A673 (cell line): ENCODE measurements around the gene NFIB. TPM values are rescaled to one million over a fixed set of nuclear protein-coding genes. Genes with fewer than 3 reads are reported as not detected.

Experiments used
- BruUV-seq: library from RNA; stranded (reverse); fragments of 400-500 nt; replicated peaks from 2 replicates; lab custom pipeline; 2021; lab: Mats Ljungman, UMichigan
- CTCF ChIA-PET: fragments of 300-600 bp; sonication (Branson Sonifier 250); formaldehyde crosslinking; loops from one replicate; lab custom pipeline; 2022; ENCODE audit warnings: antibody characterized with exemption; lab: Charles Lee
- POLR2A ChIA-PET: fragments of 300-600 bp; sonication (Branson Sonifier 250); formaldehyde crosslinking; loops from one replicate; lab custom pipeline; 2022; ENCODE audit warnings: antibody characterized with exemption; ENCODE audit not compliant: low non-redundant PET; lab: Charles Lee
- DNase-seq: peaks from one replicate; pipeline ENCODE4 v3.0.0-alpha.2; 2015; ENCODE audit warnings: low spot score
- H3K27ac ChIP-seq: fragments of 200-600 bp; sonication (generic); 2 replicates; pipeline ENCODE4 v1.5.1; 2016; ENCODE audit warnings: mixed run types, low read depth, mild to moderate bottlenecking, mixed read lengths, antibody characterized with exemption, low read length; ENCODE audit not compliant: poor library complexity, severe bottlenecking
- H3K27me3 ChIP-seq: fragments of 200-600 bp; sonication (generic); replicated peaks from 2 replicates; pipeline ENCODE4 v1.6.1; 2017; ENCODE audit warnings: mixed run types, low read depth, mild to moderate bottlenecking, mixed read lengths, antibody characterized with exemption, low read length; ENCODE audit not compliant: insufficient read depth, poor library complexity
- H3K36me3 ChIP-seq: fragments of 200-600 bp; sonication (generic); 2 replicates; pipeline ENCODE4 v1.6.1; 2016; ENCODE audit warnings: mixed run types, mild to moderate bottlenecking, mixed read lengths, antibody characterized with exemption, low read length; ENCODE audit not compliant: insufficient read depth, poor library complexity, severe bottlenecking
- H3K4me1 ChIP-seq: fragments of 200-600 bp; sonication (generic); 2 replicates; pipeline ENCODE4 v1.6.1; 2017; ENCODE audit warnings: mixed run types, mild to moderate bottlenecking, mixed read lengths, antibody characterized with exemption, low read length; ENCODE audit not compliant: insufficient read depth, poor library complexity, severe bottlenecking
- H3K4me3 ChIP-seq: fragments of 200-600 bp; sonication (generic); 2 replicates; pipeline ENCODE4 v1.5.1; 2016; ENCODE audit warnings: low read depth, mixed run types, mild to moderate bottlenecking, mixed read lengths, low read length; ENCODE audit not compliant: poor library complexity, severe bottlenecking
- H3K9me3 ChIP-seq: fragments of 200-600 bp; sonication (generic); 2 replicates; pipeline ENCODE4 v1.6.1; 2016; ENCODE audit warnings: mixed run types, low read depth, mild to moderate bottlenecking, mixed read lengths, antibody characterized with exemption, low read length; ENCODE audit not compliant: poor library complexity, severe bottlenecking
- EZH2 ChIP-seq: fragments of 200-600 bp; sonication (generic); IDR thresholded peaks from 2 replicates; pipeline ENCODE4 v1.6.1; 2017; ENCODE audit warnings: borderline replicate concordance, low read depth, mild to moderate bottlenecking, mixed read lengths, antibody characterized with exemption, low read length; ENCODE audit not compliant: poor library complexity, severe bottlenecking
- intact Hi-C: fragments of 100-400 bp; cut with micrococcal nuclease; formaldehyde crosslinking; loops from one replicate; pipeline ENCODE4 v1.10.0; 2022; ENCODE audit not compliant: unreplicated experiment
- total RNA-seq: library from RNA; stranded (reverse); gene quantifications from 2 replicates; pipeline ENCODE4 v1.2.3, GENCODE V29; 2021
- TF ChIP-seq, protein P1 (sequence below): fragments of 300-800, 200-600 bp; sonication (generic); conservative IDR thresholded peaks from 2 replicates; pipeline ENCODE4 v1.5.1; 2017; ENCODE audit warnings: low read depth, mild to moderate bottlenecking, antibody characterized with exemption, low read length, moderate library complexity, mixed read lengths

The NFIB gene
- total RNA-seq, 1 experiment from 2014 or later = 41.2 TPM

DNA sequence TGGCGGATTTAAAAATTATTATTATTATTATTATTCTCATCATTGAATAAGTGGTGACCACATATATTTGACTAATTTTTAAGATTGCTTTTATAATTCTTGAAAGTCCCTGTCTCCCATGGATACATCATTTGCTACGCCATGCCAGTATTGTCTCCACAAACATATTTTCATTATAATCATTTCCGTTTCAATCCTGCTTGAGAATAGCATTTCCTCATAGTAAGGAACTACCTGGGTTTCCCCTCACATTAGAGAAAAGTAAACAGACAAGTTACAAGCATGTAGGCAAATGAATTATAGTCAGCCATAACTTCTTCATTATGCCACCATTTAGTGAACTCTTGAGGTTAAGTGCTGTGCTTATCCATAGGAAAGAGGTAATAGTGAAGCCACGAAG lies 276.6 kb downstream of the NFIB start:
- intact Hi-C loops = no loop called here
- Histone ChIP-seq H3K36me3 (no peaks in the 10 kb centered on the region), H3K27ac (no peak overlapping the region), H3K27me3 (no peaks in the 10 kb centered on the region), H3K4me3 (no peak overlapping the region), H3K9me3 (no peaks in the 10 kb centered on the region), H3K4me1 (no peaks in the 10 kb centered on the region)
- no TSS peak for BruUV-seq
- POLR2A ChIA-PET = no interaction called here
- DNase-seq = no peak
- no peak for TF ChIP-seq EZH2
- TF ChIP-seq, protein P1, sequence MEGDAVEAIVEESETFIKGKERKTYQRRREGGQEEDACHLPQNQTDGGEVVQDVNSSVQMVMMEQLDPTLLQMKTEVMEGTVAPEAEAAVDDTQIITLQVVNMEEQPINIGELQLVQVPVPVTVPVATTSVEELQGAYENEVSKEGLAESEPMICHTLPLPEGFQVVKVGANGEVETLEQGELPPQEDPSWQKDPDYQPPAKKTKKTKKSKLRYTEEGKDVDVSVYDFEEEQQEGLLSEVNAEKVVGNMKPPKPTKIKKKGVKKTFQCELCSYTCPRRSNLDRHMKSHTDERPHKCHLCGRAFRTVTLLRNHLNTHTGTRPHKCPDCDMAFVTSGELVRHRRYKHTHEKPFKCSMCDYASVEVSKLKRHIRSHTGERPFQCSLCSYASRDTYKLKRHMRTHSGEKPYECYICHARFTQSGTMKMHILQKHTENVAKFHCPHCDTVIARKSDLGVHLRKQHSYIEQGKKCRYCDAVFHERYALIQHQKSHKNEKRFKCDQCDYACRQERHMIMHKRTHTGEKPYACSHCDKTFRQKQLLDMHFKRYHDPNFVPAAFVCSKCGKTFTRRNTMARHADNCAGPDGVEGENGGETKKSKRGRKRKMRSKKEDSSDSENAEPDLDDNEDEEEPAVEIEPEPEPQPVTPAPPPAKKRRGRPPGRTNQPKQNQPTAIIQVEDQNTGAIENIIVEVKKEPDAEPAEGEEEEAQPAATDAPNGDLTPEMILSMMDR = no peak
- CTCF ChIA-PET = no interaction called here

DNA sequence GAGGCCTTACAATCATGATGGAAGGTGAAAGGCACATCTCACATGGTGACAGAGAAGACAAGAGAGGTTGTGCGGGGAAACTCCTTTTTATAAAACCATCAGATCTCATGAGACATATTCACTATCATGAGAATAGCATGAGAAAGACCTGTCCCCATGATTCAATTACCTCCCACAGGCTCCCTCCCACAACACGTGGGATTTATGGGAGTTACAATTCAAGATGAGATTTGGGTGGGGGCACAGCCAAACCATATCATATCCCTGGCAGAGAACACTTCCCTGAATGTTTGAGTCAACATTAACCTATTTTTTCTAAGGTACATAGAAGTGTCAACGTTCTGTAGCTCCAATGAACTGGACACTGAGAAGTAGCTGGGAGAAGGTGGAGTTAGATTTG lies 280.9 kb downstream of the NFIB start:
- no peak for TF ChIP-seq EZH2
- TF ChIP-seq, protein P1 = no peak
- BruUV-seq = no TSS peak
- ChIA-PET CTCF (no interaction called here), POLR2A (no interaction called here)
- Histone ChIP-seq H3K27me3 (no peaks in the 10 kb centered on the region), H3K9me3 (no peaks in the 10 kb centered on the region), H3K27ac (no peak overlapping the region), H3K4me3 (no peak overlapping the region), H3K36me3 (no peaks in the 10 kb centered on the region), H3K4me1 (peaks cover 23% of the 10 kb centered on the region)
- intact Hi-C loops = no loop called here
- no peak for DNase-seq
